Measurements from ENCODE around the gene KMO. TPM values are rescaled to one million over a fixed set of nuclear protein-coding genes. Genes with fewer than 3 reads are reported as not detected.
A peak's percentile ranks its signal among the peaks of the same experiment; 100 is the strongest.

KMO gene
- total and polyA plus RNA-seq, 4 donors: 2.2 to 9.9 (median 6.4) TPM

DNA sequence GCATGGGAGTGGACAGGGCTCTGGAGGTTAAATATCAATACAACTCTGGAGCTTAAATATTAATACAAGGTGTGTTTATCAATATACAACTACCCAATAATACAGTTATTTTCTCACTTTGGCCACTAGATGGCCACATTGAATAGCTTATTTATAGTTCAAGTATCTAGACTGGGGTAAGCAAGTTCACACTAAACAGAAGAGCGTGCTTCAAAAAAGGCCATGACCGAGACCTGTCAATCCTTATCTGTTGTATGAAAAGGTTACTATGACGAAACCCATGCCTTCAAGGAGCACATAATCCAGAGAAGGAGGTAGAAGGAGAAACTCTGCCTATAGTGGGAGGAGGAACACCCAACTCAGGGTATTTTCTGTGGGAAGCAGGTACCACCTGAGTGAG is 78.9 kb downstream of the KMO start:
- TF ChIP-seq, protein P1, sequence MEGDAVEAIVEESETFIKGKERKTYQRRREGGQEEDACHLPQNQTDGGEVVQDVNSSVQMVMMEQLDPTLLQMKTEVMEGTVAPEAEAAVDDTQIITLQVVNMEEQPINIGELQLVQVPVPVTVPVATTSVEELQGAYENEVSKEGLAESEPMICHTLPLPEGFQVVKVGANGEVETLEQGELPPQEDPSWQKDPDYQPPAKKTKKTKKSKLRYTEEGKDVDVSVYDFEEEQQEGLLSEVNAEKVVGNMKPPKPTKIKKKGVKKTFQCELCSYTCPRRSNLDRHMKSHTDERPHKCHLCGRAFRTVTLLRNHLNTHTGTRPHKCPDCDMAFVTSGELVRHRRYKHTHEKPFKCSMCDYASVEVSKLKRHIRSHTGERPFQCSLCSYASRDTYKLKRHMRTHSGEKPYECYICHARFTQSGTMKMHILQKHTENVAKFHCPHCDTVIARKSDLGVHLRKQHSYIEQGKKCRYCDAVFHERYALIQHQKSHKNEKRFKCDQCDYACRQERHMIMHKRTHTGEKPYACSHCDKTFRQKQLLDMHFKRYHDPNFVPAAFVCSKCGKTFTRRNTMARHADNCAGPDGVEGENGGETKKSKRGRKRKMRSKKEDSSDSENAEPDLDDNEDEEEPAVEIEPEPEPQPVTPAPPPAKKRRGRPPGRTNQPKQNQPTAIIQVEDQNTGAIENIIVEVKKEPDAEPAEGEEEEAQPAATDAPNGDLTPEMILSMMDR (IDR thresholded peaks at IDR 0.05; ENCODE audit: control extremely low read depth, extremely low read depth): peak; percentile 61
- WGBS, 2 donors: 10 to 39% methylated on average over 3 of the region's 3 CpGs
- no peak overlapping the region for H3K9ac ChIP-seq (ENCODE audit: insufficient read depth in 1 of 2, low read length in 2 of 2)
- H3K4me3 ChIP-seq: no peak overlapping the region
- H3K9me3 ChIP-seq (ENCODE audit: control insufficient read depth in 4 of 4, insufficient read depth in 3 of 4, low read length in 3 of 4): no peaks in the 10 kb centered on the region
- no peaks in the 10 kb centered on the region for H3K27me3 ChIP-seq (ENCODE audit: control insufficient read depth in 3 of 3, insufficient read depth in 3 of 3, low read length in 2 of 3)
- DNase-seq (peak in 2 of 3 donors; percentile 77 to 79), ATAC-seq (ENCODE audit: insufficient read depth, low FRiP score) (peak; percentile 81)
- no peaks in the 10 kb centered on the region for H3K36me3 ChIP-seq (ENCODE audit: control insufficient read depth in 4 of 4, insufficient read depth in 4 of 4, low read length in 4 of 4)
- H3K4me1 ChIP-seq (ENCODE audit: control insufficient read depth in 5 of 5, insufficient read depth in 5 of 5, low read length in 5 of 5): peaks cover 0 to 39% (median 2%) of the 10 kb centered on the region in 5 donors
- no peak overlapping the region for H3K27ac ChIP-seq (ENCODE audit: low read depth in 1 of 2, low read length in 1 of 2)

DNA sequence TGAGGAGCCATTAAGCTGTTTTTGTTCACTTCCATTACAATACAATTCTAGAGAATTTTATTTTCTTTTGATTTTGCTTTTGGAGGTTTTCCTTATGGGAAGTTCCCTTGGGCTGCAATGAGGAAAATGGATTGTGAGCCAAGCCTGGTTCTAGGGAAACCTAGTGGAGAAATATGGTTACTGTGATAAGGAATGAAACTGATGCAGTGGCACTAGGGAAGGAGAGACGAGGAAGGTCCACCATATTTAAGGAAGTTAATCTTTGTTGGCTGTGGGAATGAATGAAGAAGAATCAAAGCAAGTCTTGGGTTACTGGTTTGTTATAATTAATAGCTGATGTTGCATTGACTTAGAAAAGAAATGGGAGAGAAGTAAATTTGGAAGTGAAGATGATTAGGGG is 79.6 kb downstream of the KMO start:
- no peak overlapping the region for H3K9ac ChIP-seq (ENCODE audit: insufficient read depth in 1 of 2, low read length in 2 of 2)
- H3K9me3 ChIP-seq (ENCODE audit: control insufficient read depth in 4 of 4, insufficient read depth in 3 of 4, low read length in 3 of 4): no peaks in the 10 kb centered on the region
- no peaks in the 10 kb centered on the region for H3K36me3 ChIP-seq (ENCODE audit: control insufficient read depth in 4 of 4, insufficient read depth in 4 of 4, low read length in 4 of 4)
- H3K27ac ChIP-seq (ENCODE audit: low read depth in 1 of 2, low read length in 1 of 2): no peak overlapping the region
- 59 to 76% methylated on average over 1 of the region's 1 CpG for WGBS, 2 donors
- DNase-seq (no peak), ATAC-seq (ENCODE audit: insufficient read depth, low FRiP score) (no peak)
- peaks cover 0 to 39% (median 2%) of the 10 kb centered on the region in 5 donors for H3K4me1 ChIP-seq (ENCODE audit: control insufficient read depth in 5 of 5, insufficient read depth in 5 of 5, low read length in 5 of 5)
- TF ChIP-seq, protein P1 (IDR thresholded peaks at IDR 0.05; ENCODE audit: control extremely low read depth, extremely low read depth): no peak
- no peak overlapping the region for H3K4me3 ChIP-seq
- no peaks in the 10 kb centered on the region for H3K27me3 ChIP-seq (ENCODE audit: control insufficient read depth in 3 of 3, insufficient read depth in 3 of 3, low read length in 2 of 3)

DNA sequence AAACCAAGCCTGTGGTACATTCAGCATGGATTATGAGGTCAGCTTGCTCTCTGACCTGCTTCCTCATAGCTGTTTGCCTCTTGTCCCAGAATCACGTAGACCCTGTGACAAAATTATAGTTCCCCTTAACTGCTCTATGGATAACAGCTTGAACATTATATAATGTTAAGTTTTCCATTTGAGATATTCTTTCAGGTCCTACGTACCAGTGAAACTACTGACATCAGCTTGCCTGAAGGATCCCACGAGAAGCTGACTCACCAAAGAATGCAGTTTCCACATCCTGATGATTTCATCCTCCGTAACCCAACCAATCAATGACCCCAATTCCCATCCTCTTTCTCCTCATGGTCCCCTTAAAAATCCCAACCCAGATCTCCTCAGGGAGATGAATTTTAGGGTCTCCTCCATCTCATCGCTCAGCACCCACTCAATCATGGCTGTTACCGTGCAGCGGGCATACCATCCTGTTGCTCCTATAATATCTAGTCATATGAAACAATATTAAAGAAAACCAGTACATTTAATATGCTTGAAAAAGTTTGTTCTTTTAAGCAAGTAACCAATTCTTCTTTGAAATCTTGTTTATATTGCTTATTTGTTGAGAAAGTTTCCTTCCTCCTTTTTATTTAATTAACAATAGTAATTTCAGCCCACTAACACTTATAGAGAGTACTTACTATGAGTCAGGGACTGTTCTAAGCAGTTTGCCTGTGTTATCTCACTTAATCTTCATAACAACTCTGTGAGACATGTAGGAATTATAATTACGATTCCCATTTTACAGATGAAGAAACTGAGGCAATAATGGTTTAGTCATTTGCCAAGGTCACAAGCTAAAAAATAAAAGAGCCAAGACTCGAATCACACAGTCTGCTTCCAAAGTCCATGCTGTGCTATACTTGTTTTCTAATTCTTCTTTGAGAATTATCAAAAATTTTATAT is 80.6 kb downstream of the KMO start:
- Histone ChIP-seq H3K27ac (ENCODE audit: low read depth in 1 of 2, low read length in 1 of 2) (no peak overlapping the region), H3K36me3 (ENCODE audit: control insufficient read depth in 4 of 4, insufficient read depth in 4 of 4, low read length in 4 of 4) (no peaks in the 10 kb centered on the region), H3K4me3 (no peak overlapping the region), H3K4me1 (ENCODE audit: control insufficient read depth in 5 of 5, insufficient read depth in 5 of 5, low read length in 5 of 5) (peaks cover 0 to 38% (median 2%) of the 10 kb centered on the region in 5 donors), H3K9me3 (ENCODE audit: control insufficient read depth in 4 of 4, insufficient read depth in 3 of 4, low read length in 3 of 4) (no peaks in the 10 kb centered on the region), H3K27me3 (ENCODE audit: control insufficient read depth in 3 of 3, insufficient read depth in 3 of 3, low read length in 2 of 3) (no peaks in the 10 kb centered on the region), H3K9ac (ENCODE audit: insufficient read depth in 1 of 2, low read length in 2 of 2) (no peak overlapping the region)
- WGBS, 2 donors: 73 to 75% methylated on average over 9 of the region's 9 CpGs
- DNase-seq: no peak
- TF ChIP-seq, protein P1 (IDR thresholded peaks at IDR 0.05; ENCODE audit: control extremely low read depth, extremely low read depth): no peak
- ATAC-seq (ENCODE audit: insufficient read depth, low FRiP score): peak; percentile 32
